ENCODE measurements around the gene GID8.
"Not testable (repeated sequence)": the region's sequence is repeated elsewhere in the genome, so short reads cannot be mapped to it uniquely, and the experiment has no call there.

Gene GID8

DNA sequence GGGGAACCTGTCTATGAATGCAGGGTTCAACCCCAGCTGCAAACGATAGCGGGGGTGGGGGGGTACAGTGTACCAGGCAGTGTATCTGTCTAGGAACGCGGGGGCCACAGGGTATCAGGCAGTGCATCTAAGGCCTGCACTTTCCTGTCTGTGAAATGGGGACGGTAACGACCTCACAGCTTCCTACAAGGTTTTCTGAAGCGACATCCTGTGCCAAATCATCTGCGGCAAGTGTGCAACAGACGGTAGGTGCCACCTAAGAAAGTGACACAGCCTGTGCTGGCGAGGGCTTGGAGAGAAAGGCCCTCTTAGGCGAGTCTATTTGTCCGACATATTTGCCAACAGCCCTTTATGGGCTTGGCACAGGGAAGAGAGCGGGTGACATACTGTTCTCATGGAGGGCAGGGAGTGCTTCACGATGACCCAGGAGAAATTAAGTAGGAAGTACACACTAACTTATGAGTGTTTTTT, 15.5 kb upstream of the GID8 start:
- no peak for DNase-seq (ENCODE audit: low spot score)

DNA sequence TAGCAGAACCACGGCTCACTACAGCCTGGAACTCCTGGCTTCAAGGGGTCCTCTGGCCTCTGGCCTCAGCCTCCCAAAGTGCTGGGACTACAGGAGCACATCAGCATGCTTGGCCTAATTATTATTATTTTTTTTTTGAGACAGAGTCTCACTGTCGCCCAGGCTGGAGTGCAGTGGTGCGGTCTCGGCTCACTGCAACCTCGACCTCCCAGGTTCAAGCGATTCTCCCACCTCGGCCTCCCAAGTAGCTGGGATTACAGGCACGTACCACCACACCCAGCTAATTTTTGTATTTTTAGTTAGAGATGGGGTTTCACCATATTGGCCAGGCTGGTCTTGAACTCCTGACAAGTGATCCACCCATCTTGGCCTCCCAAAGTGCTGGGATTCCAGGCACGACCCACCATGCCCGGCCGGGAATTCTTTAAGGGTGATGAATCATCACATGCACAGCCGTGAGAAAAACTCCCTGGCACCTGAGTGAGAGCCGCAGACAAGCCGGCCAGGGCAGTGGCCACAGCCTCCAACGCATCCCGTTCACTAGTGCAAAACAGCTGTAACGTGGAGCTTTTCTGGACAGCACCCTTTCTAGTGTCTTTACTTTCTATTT, 14.8 kb upstream of the GID8 start:
- not testable (repeated sequence) for DNase-seq (ENCODE audit: low spot score)

GRCh38 chr20:62923669-62924441, 14.1 kb upstream of the GID8 start:
- peak; percentile 42 for DNase-seq (ENCODE audit: low spot score)

GRCh38 chr20:62924442-62925075, 13.4 kb upstream of the GID8 start:
- DNase-seq (ENCODE audit: low spot score): peak; percentile 39

DNA sequence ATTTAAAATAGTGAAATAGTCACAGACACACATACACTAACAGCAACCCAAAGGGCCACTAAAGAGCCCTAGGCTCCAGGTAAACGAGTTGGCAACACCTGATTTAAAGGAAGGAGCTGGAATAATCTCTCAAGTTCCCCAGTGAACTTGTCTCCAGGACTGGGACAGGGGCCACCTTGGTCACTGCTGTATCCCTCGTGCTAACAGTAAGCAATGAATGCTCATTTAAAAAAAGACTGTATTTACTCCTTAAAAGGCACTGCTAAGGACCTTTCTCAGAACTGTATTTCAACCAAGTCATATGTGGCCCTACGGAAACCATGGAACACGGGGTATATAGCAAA, 12.9 kb upstream of the GID8 start:
- DNase-seq (ENCODE audit: low spot score): no peak

DNA sequence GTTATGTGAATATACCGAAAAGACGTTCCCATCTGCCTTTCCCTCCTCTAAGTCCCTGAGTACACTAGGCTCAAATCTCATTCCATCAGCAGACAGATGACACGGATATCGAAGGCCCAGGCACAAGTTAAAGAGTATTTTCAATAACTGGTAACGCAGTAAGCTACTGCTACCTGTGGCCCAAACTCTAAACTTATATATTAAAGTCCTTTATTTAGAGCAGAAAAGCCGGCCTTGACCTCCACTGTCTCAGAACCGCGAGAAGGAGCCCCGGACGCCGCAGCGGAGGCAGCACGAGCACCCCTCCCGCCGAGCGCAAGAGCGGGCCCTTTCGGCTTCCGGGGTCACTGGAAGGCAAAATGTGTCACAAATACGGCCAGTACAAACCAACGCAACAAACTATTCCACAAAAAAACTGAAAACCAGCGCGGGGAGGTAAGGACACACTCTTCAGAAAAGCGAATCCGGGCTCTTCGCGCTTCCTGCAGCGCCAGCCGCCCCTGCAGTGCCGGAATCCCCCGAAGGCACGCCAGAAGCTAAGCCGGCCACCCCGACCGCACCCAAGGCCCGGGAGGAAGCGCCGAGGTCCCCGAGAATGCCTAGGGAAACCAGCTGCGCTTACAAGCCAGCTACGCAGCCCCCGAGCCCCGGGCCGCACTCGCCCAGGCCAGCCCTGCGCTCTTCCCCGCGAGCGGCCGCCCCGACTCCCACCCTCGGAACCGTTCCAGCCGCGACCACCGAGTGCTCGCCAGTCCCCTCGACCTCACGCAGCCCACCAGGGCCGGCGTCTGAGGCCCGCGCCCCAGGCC, 12.3 kb upstream of the GID8 start:
- peak; percentile 27 for DNase-seq (ENCODE audit: low spot score)

GRCh38 chr20:62926229-62927127, 11.5 kb upstream of the GID8 start, which contains the start of gene DIDO1:
DIDO1 (minus strand) TSS chr20:62926505.
- DNase-seq (ENCODE audit: low spot score): peak; percentile 99

DNA sequence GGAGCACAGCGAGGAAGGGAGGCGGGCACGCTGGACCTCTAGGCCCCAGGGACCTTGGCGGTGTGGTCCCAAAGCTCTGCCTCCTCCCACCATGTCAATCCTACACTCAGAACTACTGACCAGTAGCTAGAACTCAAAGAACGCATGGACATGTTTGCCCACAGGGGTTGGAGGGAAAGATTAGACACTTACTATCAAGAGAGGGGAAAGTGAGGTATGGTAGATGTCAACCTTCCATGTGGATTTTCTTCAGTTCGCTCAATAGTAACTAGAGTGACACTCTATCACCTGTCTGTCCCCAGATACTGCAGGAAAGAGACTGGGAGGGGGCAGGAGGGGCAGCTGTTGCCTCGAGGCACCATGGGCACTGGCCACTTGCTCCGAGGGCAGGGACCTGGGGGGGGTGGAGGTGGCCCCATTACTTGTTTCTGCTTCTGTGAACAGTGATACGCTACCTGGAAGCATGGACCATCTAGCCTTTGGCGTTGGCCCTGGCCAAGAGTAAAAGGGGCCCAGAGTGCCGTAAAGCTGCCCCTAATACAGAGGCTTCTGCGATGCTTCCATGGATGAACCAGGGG, 10.7 kb upstream of the GID8 start:
- peak; percentile 55 for DNase-seq (ENCODE audit: low spot score)

DNA sequence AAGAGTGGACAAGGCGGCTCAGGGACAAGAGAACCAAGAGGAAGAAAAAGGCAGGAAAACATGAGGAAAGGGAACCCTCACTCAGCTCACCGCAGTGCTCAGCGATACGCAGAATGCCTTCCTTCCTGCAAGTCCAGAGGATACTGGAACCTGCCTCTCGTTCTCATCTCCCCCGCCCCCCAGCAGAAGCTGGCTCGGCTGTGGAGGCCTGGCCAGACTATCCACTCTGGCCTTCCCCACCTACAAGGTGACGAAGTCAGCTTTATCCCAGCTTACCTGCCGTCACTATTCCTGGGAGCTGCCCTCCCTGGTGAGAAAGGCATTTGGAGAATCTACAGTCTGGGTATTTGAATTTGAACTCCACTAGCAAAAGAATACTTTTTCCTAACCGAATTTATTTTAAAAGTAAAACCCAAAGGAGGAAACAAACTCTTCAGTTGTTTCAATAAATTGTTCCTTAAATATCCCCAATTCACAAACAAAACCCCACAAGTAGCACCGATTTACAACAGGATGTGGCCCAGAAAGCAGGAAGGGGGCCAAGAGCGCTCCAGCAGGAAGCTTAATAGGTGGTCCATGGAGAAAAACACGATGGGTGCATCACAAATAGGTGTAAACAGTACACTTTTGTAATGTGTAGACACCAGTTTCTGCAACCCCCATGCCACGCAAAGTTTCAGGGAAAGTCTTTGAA, 9.6 kb upstream of the GID8 start:
- no peak for DNase-seq (ENCODE audit: low spot score)

GRCh38 chr20:62929051-62929538, 8.9 kb upstream of the GID8 start:
- DNase-seq (ENCODE audit: low spot score): no peak

- no peak for DNase-seq (ENCODE audit: low spot score)
Observed at GRCh38 chr20:62931464-62931863, 6.5 kb upstream of the GID8 start.

DNA sequence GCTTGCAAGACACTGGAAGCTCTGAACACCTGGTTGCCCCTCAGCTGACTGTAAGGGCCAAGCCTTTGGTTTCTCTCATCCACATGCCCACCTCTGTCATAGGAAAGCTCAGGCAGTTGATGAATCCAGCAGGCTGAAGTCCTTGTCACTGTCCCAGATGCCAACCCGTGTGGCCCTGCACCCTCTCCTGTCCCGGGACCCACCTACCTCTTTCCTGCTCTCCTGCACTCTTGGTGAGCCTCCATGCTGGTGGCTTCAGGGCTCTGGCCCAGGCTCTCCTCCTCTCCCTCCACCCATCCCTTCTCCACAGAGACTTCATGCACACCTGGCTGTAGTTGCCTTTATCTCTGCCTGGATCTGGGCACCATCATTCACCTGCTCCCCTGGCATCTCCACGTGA, 4.0 kb upstream of the GID8 start:
- DNase-seq (ENCODE audit: low spot score): no peak

DNA sequence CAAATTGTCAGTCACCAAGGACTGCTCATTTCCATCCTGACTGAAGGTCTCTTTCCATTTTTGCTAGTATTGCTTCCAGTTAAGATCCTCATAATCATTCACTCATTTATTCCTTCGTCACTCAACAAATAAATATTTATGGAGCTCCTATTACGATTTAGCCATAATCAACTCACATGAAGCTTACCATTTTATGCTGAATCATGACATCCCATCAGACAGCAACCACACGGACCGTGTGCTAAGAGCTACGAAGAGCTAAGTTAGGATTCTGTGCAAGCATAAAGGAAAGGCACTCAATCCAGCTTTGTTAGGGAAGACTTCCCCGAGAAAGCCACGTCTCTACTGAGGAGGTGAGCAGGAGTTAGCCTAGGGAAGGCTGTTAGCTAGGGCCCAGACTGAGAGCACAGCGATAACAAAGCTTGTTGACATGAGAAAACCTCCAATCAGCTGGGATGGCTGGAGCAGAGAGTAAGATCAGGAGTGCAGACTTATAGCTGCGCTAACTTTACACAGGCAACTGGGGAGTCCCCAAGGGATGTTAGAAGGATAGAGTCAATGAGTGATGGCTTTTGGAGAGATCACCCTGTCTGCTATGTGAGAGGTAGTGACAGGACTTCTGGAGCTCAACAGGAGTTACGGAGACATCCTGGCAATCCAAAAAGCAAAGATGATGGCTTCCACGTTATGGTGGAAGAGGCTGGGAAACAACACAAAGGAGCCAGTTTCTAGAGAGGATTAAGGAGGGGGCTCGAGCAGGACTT, 2.6 kb upstream of the GID8 start:
- no peak for DNase-seq (ENCODE audit: low spot score)

- DNase-seq (ENCODE audit: low spot score): no peak
Observed at GRCh38 chr20:62935968-62936585, 1.9 kb upstream of the GID8 start.

- DNase-seq (ENCODE audit: low spot score): peak; percentile 97
Observed at GRCh38 chr20:62937268-62938104, 461 bp upstream of the GID8 start.

DNA sequence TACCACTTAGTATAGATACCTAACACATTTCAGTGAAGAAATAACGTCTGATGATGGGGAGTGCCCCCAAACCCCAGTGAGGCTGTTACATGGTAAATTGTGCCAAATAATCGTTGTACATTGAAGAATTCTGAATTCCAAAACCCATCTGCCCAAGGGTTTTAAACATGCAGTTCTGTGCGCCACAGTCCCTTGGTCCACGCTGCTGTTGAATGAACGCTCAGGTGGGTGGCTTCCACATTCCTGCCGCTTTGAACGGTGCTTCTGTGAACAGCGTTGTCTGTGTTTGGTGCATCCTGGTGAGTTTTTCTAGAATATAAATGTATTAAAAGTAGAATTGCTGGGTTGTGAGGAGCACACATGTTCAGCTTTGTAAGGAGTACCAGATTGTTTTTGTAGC, 2.9 kb downstream of the GID8 start:
- no peak for DNase-seq (ENCODE audit: low spot score)

GRCh38 chr20:62941792-62942191, 3.8 kb downstream of the GID8 start:
- no peak for DNase-seq (ENCODE audit: low spot score)

GRCh38 chr20:62942456-62942855, 4.5 kb downstream of the GID8 start:
- DNase-seq (ENCODE audit: low spot score): no peak

All from HuH-7 (cell line).